Fibroblast of the conjunctiva (primary cell): ENCODE results near the gene RPS2.

Experiments used
- DNase-seq: peaks from one replicate; pipeline ENCODE4 v3.0.0-alpha.2; 2010; ENCODE audit warnings: low read depth

RPS2 gene

DNA sequence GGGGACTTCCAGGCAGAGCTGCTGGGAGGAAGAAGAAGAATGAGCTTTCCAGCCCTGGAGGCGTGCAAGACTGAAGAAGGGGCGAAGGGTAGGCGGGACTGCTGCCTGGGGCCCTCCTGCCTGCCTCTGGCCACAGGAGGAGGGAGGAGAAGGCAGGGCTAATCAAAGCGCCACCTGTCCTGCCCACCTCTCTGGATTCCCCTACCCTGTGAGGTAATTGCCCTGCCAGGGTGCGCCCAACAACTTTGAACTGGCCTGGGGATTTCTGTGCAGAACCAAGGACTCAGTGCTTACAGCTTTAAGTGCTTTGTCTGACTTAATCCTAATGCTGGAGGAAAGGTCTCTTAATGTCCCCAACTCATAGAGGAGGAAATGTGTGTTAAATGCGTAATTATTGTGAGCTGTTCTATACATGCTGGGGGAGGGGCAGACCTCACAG is 16.8 kb upstream of the RPS2 start, which contains the start of gene NOXO1:
TSS of gene NOXO1 (minus strand) at position 72 of the 439 bp plus-strand sequence. CDS start 290 bp downstream, outside the sequence.
- no peak for DNase-seq

DNA sequence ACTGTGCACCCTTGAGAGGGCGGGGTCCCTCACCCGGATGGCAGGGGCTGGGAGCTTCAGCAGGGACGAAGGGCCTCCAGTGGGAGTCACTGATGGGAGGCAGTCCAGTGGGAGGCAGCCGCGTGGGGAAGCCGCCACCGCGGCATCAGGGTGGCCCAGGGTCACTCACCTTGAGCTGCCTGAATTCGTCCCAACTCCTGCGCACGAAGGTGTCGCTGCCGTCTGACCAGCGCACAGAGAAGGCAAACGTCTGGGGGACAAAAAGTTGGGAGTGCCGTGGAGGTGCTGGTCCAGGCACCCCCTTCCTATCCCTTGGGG is 16.1 kb upstream of the RPS2 start:
- no peak for DNase-seq

GRCh38 chr16:1980030-1980769 is 15.6 kb upstream of the RPS2 start:
- no peak for DNase-seq

GRCh38 chr16:1979271-1980029 is 14.8 kb upstream of the RPS2 start:
- DNase-seq = no peak

DNA sequence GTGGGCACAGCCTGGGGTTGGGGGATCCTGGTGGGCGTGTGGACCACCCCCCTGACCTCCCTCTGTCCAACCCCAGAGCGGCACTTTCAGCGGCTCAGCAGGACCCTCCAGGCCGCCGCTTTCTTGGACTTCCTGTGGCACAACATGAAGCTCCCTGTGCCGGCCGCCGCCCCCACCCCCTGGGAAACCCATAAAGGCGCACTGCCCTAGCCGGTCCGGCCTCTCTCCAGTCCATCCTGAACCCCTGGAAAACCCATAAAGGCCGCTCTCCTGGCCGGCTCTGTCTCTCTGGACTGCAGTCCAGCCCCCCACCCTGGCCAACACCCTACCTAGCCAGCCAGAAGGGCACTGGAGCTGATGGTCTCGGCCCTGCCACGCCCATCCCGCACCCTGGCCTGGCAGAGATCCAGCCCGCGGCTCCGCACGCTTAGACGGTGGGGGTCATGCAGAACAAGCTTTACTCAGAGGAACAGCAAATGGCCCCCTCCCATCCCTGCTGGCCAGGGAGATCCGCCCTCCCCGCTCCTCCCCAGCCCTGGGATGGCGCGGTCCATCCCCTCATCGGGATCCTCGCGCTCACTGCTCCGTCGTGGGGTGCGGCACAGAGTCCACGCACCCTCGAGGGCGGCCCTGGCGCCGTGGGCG is 14.0 kb upstream of the RPS2 start:
- no peak for DNase-seq

DNA sequence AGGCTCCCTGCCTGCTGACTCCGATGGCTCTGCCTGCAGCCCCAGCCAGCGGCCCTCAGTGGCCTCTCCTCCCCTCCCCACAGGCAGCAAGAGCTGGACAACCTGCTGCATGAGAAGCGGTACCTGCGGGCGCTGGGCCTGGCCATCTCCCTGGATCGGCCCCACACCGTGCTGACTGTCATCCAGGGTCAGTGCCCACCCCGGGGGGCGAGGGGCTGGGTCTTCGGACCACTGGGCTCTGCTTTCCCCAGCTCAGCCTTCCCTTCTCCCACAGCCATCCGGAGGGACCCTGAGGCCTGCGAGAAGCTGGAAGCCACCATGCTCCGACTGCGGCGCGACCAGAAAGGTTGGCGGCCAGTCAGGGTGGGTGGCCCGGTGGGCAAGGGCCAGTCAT is 13.2 kb upstream of the RPS2 start:
- no peak for DNase-seq

- no peak for DNase-seq
Measured at GRCh38 chr16:1976951-1977874, 12.6 kb upstream of the RPS2 start.

- DNase-seq = no peak
Measured at GRCh38 chr16:1976216-1976520, 11.5 kb upstream of the RPS2 start.

- no peak for DNase-seq
Measured at GRCh38 chr16:1975432-1976215, 11.0 kb upstream of the RPS2 start.

DNA sequence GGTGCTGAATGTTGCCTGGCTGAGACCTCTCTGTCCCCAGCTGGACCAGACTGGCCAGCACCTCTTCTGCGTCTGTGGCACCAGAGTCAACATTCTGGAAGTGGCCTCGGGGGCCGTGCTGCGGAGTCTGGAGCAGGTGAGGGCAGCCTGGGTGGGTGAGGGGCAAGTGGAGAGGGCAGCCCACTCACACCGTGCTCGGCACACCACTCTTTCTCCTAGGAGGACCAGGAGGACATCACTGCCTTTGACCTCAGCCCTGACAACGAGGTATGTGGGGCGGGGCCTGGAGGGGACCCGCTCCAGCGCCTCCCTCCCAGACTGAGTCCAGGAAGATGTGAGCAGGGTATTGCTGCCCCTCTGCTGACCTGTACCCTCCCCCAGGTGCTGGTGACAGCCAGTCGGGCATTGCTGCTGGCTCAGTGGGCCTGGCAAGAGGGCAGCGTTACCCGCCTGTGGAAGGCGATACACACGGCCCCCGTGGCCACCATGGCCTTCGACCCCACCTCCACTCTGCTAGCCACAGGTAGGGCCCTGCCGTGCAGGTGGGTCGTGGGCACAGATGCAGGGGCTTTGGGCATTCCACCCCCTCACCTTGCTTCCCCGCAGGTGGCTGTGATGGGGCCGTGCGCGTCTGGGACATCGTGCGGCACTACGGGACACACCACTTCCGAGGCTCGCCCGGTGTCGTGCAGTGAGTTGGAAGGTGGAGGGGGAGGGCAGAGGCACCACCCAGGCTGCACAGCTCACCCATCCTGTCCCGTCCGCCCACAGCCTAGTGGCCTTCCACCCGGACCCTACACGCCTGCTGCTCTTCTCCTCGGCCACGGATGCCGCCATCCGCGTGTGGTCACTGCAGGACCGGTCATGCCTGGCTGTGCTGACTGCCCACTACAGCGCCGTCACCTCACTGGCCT is 9.8 kb upstream of the RPS2 start:
- no peak for DNase-seq

DNA sequence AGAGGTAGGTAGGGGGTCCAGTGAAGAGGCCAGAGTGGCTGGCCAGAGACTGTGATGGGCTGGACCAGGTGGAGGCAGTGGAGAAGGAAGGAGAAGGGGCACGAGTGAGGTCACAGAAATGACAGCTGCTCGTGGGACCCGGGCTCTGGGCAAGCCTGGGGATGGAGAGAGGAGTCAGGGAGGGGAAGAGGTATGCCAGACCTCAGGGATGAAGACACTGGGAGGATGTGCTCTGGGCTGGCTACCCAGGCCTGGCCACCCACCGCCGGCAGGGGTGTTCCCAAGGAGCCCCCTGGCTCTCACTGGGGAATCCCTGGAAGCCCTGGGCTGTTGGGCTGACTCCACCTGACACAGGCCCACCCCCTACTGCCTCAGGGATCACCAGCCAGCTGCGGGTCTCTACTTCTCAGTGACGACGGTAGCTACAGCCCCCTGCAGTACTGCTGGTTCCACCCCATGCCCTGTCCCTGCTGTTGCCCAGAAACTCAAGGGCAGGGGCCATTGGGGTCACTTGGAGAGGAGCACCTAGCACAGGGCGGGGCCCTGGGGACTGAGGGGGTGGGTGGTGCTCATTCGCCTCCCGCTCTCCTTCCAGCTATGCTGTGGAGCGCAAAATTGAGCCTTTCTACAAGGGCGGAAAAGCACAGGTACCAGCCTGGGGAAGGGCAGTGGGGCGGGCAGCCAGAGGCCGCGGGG is 9.0 kb upstream of the RPS2 start:
- DNase-seq = no peak

DNA sequence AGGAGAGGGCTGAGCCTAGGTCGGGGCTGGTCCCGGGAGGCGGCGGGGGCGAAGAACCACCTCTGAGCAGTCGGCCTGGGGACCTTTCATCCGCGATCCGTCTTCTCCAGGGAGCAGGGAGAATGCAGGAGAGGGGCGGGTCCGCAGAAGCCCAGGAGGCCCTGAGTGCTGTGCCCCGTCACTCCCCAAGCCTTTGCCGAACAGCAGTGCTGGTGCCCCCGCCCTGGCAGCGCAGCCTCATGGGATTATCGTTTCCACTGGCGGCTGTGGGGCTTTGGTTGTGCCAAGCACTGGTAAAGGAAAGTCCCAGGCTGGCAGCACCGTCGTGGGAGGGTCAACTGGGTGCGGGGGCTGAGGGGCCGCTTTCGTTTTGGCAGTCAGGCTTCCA is 7.9 kb upstream of the RPS2 start:
- no peak for DNase-seq

- peak; percentile 79 for DNase-seq
Measured at GRCh38 chr16:1971796-1972489, 7.3 kb upstream of the RPS2 start, which contains the start of gene TBL3. Gene TBL3, plus strand, starts transcription at chr16:1972053. Its CDS starts 112 bp downstream, at chr16:1972165.

DNA sequence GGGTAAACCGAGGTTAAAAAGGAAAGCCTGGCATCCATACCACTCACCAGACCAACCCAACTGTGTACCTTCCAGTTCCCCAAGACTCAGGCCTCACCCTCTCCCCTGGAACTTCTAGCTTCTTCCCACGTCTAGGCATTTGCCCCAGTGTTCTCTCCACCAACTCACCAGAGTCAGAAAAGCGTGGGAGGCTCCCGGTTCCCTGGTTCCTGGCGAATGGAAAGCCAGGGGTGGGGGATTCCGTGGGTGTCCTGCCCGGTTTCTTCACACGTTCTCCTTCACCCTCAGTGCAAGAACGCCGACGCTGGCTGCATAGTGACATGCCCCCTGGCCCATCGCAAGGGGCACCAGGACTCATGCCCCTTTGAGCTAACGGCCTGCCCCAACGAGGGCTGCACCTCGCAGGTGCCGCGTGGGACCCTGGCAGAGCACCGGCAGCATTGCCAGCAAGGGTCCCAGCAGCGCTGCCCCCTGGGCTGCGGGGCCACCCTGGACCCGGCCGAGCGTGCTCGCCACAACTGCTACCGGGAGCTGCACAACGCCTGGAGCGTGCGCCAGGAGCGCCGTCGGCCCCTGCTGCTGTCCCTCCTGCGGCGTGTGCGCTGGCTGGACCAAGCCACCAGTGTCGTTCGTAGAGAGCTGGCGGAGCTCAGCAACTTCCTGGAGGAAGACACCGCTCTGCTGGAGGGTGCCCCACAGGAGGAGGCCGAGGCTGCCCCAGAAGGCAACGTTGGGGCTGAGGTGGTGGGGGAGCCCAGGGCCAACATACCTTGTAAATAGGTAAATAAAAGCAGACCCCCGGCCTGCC is 3.7 kb upstream of the RPS2 start:
- DNase-seq = no peak

DNA sequence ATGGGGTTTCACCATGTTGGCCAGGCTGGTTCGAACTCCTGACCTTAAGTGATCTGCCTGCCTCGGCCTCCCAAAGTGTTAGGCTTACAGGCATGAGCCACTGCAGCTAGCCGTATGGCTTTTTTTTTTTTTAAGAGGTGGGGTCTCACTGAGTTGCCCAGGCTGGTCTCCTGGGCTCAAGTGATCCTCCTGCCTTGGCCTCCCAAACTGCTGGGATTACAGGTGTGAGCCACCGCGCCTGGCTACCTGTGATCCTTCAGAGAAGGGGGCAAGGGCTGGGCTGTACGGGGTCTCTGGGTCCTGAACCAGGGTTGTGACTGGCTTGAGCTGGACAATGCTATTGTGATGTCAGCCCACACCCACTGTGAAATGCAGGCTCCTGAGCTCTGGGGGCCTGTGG is 1.8 kb upstream of the RPS2 start, which contains the start of gene RNF151:
TSS of gene RNF151 (plus strand) at position 397 of the 400 bp plus-strand sequence. CDS start 26 bp downstream, outside the sequence.
- no peak for DNase-seq

- no peak for DNase-seq
Measured at GRCh38 chr16:1965396-1966001, 873 bp upstream of the RPS2 start.

DNA sequence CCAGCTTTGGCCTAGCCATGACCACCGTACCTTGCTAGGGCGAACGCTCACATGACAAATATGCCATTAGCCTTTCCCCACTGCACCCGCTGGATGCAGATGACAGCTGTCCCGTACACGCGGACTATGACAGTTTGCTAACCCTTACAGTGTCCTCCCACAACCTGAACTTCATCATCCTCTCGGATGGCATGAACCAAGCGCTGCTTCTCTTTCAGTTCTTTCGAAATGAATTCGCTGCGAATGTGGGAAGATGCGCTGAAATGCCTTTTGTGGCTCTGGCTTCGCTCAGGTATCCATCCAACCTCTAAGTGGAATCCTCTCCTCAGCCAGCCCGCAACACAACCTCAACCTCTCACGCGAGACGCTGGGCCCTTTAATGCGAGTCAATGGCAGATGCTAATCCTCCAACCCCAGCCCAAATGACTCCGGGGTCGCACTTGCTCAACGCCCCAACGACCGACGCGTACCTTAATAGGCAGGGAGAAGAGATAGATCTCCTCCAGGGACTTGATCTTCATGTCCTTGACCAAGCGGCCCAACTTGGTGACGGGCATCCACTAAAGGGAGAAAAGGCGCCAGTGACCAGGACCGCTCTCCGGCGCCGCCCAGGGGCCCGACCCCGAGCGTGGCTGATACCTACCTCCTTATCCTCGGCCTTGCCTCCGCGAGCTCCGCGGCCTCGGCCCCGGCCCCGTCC is 670 bp downstream of the RPS2 start:
- no peak for DNase-seq
